ENCODE measurements around the gene DENND1B.

DENND1B gene

DNA sequence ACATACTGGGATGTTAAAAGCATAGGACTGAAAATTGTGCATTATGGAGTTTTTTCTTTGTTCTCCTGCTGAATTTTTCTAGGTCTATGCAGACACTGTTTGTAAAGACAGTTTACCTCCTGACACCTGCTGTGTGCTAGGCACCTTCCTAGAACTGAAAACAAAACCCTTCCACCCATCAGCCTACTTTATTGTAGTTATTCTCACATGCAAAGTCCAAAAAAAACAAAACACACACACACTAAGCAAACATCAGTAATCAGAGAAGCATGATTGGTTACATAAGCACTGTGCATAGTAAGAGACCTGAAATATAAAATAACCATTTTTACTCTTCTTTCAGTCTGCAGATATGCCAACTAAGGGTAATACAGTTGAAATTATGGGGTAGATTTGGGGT is 312.1 kb downstream of the DENND1B start:
- no peak for DNase-seq

GRCh38 chr1:197462539-197462938 is 312.7 kb downstream of the DENND1B start:
- no peak for DNase-seq

All from CD4-positive, alpha-beta T cell treated with Interleukin-17A for 1 hour (primary cell).